ENCODE data around the gene MMD. TPM values are rescaled to one million over a fixed set of nuclear protein-coding genes. Genes with fewer than 3 reads are reported as not detected.

Gene MMD
- total and polyA plus RNA-seq, 9 of the 15 experiments (the other 6 are each of a cell fraction or from before 2014, with no cell fraction given) = 3.1 to 18.9 (median 10.7) TPM

DNA sequence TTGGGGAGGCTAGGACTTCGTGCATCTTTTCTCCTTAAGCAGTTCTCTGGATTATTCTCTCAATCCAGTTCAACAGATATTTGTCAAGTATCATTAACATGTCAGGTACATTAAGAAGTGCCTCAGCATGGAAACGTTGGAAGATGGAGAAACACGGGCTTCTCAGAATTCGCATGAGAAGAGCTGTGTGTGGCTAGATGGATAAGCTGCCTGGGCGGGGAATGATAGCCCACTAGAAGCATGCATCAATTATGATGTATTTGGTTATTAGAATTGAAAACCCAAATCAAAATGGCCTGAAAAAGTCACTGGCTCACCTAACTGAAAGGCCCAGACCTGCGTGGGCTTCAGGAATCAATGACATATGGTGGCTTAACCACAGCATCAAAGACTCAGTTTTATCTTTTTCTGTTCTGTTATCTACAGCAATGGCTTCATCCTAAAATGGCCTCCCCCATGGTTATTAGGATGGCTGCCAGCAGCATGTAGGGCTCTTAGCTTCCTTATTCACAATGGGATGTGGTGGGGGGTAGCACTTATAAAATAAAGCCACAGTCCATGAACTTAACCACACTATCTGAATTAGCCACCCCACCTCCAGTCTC, 43.9 kb downstream of the MMD start (continued):
- TF ChIP-seq, protein P1, sequence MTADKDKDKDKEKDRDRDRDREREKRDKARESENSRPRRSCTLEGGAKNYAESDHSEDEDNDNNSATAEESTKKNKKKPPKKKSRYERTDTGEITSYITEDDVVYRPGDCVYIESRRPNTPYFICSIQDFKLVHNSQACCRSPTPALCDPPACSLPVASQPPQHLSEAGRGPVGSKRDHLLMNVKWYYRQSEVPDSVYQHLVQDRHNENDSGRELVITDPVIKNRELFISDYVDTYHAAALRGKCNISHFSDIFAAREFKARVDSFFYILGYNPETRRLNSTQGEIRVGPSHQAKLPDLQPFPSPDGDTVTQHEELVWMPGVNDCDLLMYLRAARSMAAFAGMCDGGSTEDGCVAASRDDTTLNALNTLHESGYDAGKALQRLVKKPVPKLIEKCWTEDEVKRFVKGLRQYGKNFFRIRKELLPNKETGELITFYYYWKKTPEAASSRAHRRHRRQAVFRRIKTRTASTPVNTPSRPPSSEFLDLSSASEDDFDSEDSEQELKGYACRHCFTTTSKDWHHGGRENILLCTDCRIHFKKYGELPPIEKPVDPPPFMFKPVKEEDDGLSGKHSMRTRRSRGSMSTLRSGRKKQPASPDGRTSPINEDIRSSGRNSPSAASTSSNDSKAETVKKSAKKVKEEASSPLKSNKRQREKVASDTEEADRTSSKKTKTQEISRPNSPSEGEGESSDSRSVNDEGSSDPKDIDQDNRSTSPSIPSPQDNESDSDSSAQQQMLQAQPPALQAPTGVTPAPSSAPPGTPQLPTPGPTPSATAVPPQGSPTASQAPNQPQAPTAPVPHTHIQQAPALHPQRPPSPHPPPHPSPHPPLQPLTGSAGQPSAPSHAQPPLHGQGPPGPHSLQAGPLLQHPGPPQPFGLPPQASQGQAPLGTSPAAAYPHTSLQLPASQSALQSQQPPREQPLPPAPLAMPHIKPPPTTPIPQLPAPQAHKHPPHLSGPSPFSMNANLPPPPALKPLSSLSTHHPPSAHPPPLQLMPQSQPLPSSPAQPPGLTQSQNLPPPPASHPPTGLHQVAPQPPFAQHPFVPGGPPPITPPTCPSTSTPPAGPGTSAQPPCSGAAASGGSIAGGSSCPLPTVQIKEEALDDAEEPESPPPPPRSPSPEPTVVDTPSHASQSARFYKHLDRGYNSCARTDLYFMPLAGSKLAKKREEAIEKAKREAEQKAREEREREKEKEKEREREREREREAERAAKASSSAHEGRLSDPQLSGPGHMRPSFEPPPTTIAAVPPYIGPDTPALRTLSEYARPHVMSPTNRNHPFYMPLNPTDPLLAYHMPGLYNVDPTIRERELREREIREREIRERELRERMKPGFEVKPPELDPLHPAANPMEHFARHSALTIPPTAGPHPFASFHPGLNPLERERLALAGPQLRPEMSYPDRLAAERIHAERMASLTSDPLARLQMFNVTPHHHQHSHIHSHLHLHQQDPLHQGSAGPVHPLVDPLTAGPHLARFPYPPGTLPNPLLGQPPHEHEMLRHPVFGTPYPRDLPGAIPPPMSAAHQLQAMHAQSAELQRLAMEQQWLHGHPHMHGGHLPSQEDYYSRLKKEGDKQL (CRISPR knock-in tag; IDR thresholded peaks at IDR 0.05; ENCODE audit: borderline replicate concordance) = no peak
- TF ChIP-seq KLF6 (CRISPR knock-in tag; IDR thresholded peaks at IDR 0.05; ENCODE audit: borderline replicate concordance) (no peak), SREBF1 (IDR thresholded peaks at IDR 0.05; ENCODE audit: borderline replicate concordance, low read depth, low read length) (no peak), TCF15 (CRISPR knock-in tag; IDR thresholded peaks at IDR 0.05) (no peak), SFPQ (IDR thresholded peaks at IDR 0.05; ENCODE audit: low read depth, low read length) (no peak), TCF7 (IDR thresholded peaks at IDR 0.05; ENCODE audit: borderline replicate concordance) (peak; percentile 81; the same call in 1 of the 2 replicates), ZNF586 (CRISPR knock-in tag; conservative IDR thresholded peaks at IDR 0.05) (no peak), DIDO1 (tag; IDR thresholded peaks at IDR 0.05; ENCODE audit: low read depth) (no peak), BRD9 (IDR thresholded peaks at IDR 0.05; ENCODE audit: low read depth, partially characterized antibody) (no peak), ZFX (CRISPR knock-in tag; IDR thresholded peaks at IDR 0.05) (no peak), PURB (CRISPR knock-in tag; IDR thresholded peaks at IDR 0.05; ENCODE audit: low read depth) (no peak), HDGF (IDR thresholded peaks at IDR 0.05) (no peak), TRIM28 (IDR thresholded peaks at IDR 0.05) (no peak), ZNF655 (CRISPR knock-in tag; IDR thresholded peaks at IDR 0.05) (no peak), YY1 (IDR thresholded peaks at IDR 0.05; ENCODE audit: borderline replicate concordance in 1 of 3, control insufficient read depth in 1 of 3, extremely low read depth in 1 of 3, insufficient read depth in 3 of 3, insufficient read length in 1 of 3, insufficient replicate concordance in 2 of 3, low read depth in 1 of 3, low read length in 2 of 3) (peak in 2 of 3 experiments; percentile 40 to 89), POLR2B (IDR thresholded peaks at IDR 0.05; ENCODE audit: low read depth, partially characterized antibody) (no peak)
- TF ChIP-seq, protein P2, sequence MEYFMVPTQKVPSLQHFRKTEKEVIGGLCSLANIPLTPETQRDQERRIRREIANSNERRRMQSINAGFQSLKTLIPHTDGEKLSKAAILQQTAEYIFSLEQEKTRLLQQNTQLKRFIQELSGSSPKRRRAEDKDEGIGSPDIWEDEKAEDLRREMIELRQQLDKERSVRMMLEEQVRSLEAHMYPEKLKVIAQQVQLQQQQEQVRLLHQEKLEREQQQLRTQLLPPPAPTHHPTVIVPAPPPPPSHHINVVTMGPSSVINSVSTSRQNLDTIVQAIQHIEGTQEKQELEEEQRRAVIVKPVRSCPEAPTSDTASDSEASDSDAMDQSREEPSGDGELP (CRISPR knock-in tag; IDR thresholded peaks at IDR 0.05; ENCODE audit: borderline replicate concordance) = no peak

Measured in K562 (cell line).